CD8-positive, alpha-beta memory T cell (primary cell): Measurements from ENCODE around the gene POMZP3. TPM values are rescaled to one million over a fixed set of nuclear protein-coding genes. Genes with fewer than 3 reads are reported as not detected.
"Not testable (repeated sequence)": the region's sequence is repeated elsewhere in the genome, so short reads cannot be mapped to it uniquely, and the experiment has no call there.

Experiments
- CTCF ChIA-PET: fragments of 350-600 bp; sonication (Branson Sonifier 250); formaldehyde crosslinking; loops from one replicate; lab custom pipeline; 2021; ENCODE audit warnings: antibody characterized with exemption; lab: Charles Lee
- POLR2A ChIA-PET: fragments of 350-600 bp; sonication (Branson Sonifier 250); formaldehyde crosslinking; loops from one replicate; lab custom pipeline; 2021; ENCODE audit warnings: antibody characterized with exemption; lab: Charles Lee
- DNase-seq, 5 donors: peaks; one replicate each; pipeline versions ENCODE4 v3.0.0 to v3.0.0-alpha.2; 2020 to 2022; ENCODE audit warnings: mixed read lengths in 1 of 5
- H3K27ac ChIP-seq: one replicate; pipeline ENCODE4 v1.7.0; 2013; ENCODE audit warnings: low read depth, mild to moderate bottlenecking, low read length, moderate library complexity
- H3K27me3 ChIP-seq: 2 replicates; pipeline ENCODE4 v1.7.0; 2013; ENCODE audit warnings: low read length, mild to moderate bottlenecking; ENCODE audit not compliant: insufficient read depth, poor library complexity, severe bottlenecking
- H3K36me3 ChIP-seq: 2 replicates; pipeline ENCODE4 v1.7.0; 2013; ENCODE audit warnings: mild to moderate bottlenecking, low read length, moderate library complexity; ENCODE audit not compliant: insufficient read depth
- H3K4me1 ChIP-seq: 2 replicates; pipeline ENCODE4 v1.7.0; 2013; ENCODE audit warnings: mild to moderate bottlenecking, low read length, moderate library complexity; ENCODE audit not compliant: insufficient read depth
- H3K4me3 ChIP-seq: 2 replicates; pipeline ENCODE4 v1.7.0; 2013; ENCODE audit warnings: mild to moderate bottlenecking, low read length
- H3K9me3 ChIP-seq: 2 replicates; pipeline ENCODE4 v1.7.0; 2013; ENCODE audit warnings: mild to moderate bottlenecking, low read length
- H3K27ac Mint-ChIP-seq, 8 donors: one replicate each; pipeline ENCODE4 v1.8.0; 2020 to 2021; ENCODE audit warnings: mixed read lengths in 8 of 8, mild to moderate bottlenecking in 6 of 8, inconsistent platforms in 3 of 8, moderate library complexity in 3 of 8
- H3K27me3 Mint-ChIP-seq, 2 donors: one replicate each; pipeline ENCODE4 v1.8.0; 2020 to 2021; ENCODE audit warnings: mixed read lengths in 2 of 2, mild to moderate bottlenecking in 1 of 2, moderate library complexity in 1 of 2
- H3K36me3 Mint-ChIP-seq, 3 donors: one replicate each; pipeline ENCODE4 v1.8.0; 2020 to 2021; ENCODE audit warnings: mixed read lengths in 3 of 3, inconsistent platforms in 1 of 3, mild to moderate bottlenecking in 1 of 3
- H3K4me1 Mint-ChIP-seq, 3 donors: one replicate each; pipeline ENCODE4 v1.8.0; 2020 to 2021; ENCODE audit warnings: mixed read lengths in 3 of 3, inconsistent platforms in 1 of 3, mild to moderate bottlenecking in 1 of 3
- H3K4me3 Mint-ChIP-seq, 7 donors: one replicate each; pipeline ENCODE4 v1.8.0; 2020 to 2021; ENCODE audit warnings: mixed read lengths in 7 of 7, mild to moderate bottlenecking in 6 of 7, moderate library complexity in 4 of 7, inconsistent platforms in 2 of 7
- H3K9me3 Mint-ChIP-seq, 5 donors: one replicate each; pipeline ENCODE4 v1.8.0; 2020 to 2022; ENCODE audit warnings: mixed read lengths in 5 of 5, mild to moderate bottlenecking in 3 of 5, moderate library complexity in 2 of 5, inconsistent platforms in 1 of 5
- polyA plus RNA-seq: library from polyadenylated mRNA; unstranded; fragments of 300-500 nt; fragmentation: Illumina TruSeq; gene quantifications from one replicate; pipeline ENCODE4 v1.2.3, GENCODE V29; 2021
- total RNA-seq, 2 experiments: library from RNA; stranded (reverse); gene quantifications; one replicate each; pipeline ENCODE4 v1.2.3, GENCODE V29; 2021

POMZP3 gene
- 10 to 100 TPM; 19.0 to 19.2 TPM for total RNA-seq
- polyA plus RNA-seq = 10.6 TPM

DNA sequence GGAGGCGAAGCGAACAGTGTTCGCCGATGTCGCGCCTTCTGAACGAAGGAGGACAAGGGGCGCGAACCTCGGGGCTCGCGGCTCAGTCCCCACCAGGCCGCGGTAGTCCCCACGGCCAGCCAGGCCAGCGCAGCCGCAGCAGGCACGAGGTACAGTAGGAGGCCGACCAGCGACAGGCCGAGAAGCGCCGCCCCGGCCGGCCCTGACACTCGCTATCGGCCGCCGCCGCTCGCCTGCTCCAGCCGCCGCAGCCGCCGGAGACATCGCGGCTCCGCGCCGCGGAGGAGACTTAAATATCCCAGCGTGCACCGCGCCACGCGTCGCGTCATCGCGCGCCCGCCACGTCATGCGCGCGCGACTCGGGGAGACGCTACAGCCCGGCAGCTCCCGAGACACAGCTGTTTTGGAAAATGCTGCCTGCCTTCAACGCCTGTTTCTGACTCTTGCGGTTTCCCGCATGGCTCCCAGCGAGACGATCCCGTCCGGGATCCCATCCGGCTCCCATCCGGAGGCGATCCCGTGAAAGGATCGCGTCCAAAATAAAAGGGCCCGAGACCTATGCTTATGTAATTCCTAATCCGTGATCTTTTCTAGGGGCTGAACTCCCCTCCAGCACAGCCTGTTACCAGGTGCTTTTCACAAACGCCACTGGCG, at the start of gene POMZP3:
POMZP3 (minus strand) TSS at position 291 of the 654 bp plus-strand sequence. CDS start 1,215 bp downstream, outside the sequence.
- H3K4me1 Mint-ChIP-seq = peaks cover 5 to 10% (median 6%) of the 10 kb centered on the region in 3 donors

DNA sequence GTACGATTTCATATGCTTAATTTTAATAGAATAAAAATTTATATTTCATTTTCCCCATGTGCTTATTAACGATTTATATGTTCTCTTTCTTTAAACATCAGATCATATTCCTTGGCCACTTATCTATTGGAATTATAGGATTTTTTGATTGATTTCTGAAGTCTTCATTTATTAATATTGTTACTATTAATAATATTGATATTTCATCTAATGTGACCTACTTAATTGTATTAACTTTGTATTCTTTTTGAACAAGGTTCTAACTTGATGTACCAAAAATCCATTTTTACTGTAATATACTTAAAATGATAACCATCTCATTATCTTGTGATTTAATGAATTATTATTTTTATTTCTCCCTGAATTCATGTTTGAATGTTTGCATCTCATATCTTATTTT, 48.7 kb upstream of the POMZP3 start:
- POLR2A ChIA-PET, H3K36me3 Mint-ChIP-seq, H3K9me3 Mint-ChIP-seq, H3K4me3 ChIP-seq, H3K27ac ChIP-seq, CTCF ChIA-PET, DNase-seq, H3K4me3 Mint-ChIP-seq, H3K9me3 ChIP-seq, H3K4me1 ChIP-seq, H3K27me3 ChIP-seq, H3K4me1 Mint-ChIP-seq, H3K27ac Mint-ChIP-seq, H3K36me3 ChIP-seq: not testable (repeated sequence)
- peaks cover 4 to 21% of the 10 kb centered on the region in 2 donors for H3K27me3 Mint-ChIP-seq

More for the DNA sequence above, at the start of gene POMZP3:
- H3K9me3 ChIP-seq, POLR2A ChIA-PET, H3K27me3 Mint-ChIP-seq, H3K27me3 ChIP-seq, H3K36me3 ChIP-seq, CTCF ChIA-PET, H3K9me3 Mint-ChIP-seq, H3K4me1 ChIP-seq: not testable (repeated sequence)
- peaks cover 0 to 16% (median 0%) of the 10 kb centered on the region in 3 donors for H3K36me3 Mint-ChIP-seq
- peak within 1 kb of the TSS; percentile 81 for H3K27ac ChIP-seq
- peak; percentile 11 to 76 (median 62) for DNase-seq
- H3K4me3 ChIP-seq = peak within 1 kb of the TSS; percentile 64
- H3K4me3 Mint-ChIP-seq = peak within 1 kb of the TSS; percentile 91 to 96 (median 94)
- H3K27ac Mint-ChIP-seq = peak within 1 kb of the TSS; percentile 93 to 100 (median 98)

DNA sequence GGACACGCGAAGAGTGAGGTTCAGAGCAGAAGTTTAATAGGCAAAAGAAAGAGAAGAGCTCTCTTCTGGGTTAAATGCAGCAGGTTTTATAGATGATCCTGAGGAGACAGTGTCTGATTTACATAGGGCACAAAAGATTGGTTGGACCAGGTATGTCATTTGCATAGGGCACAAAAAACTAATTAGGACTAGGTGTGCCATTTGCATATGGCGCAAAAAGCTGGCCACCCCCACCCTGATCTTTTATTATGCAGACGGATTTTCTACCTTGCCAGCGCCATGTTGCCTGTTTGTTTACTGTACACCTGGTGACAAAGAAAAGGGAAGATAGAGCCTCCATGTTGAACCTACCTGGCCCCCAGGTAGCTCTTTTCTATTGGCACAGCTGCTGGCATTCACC, 46.3 kb upstream of the POMZP3 start:
- H3K27me3 ChIP-seq, DNase-seq, CTCF ChIA-PET, H3K4me3 Mint-ChIP-seq, H3K27ac ChIP-seq, H3K4me1 ChIP-seq, H3K27ac Mint-ChIP-seq, H3K9me3 Mint-ChIP-seq, H3K4me3 ChIP-seq, H3K36me3 ChIP-seq, H3K4me1 Mint-ChIP-seq, H3K9me3 ChIP-seq, H3K36me3 Mint-ChIP-seq, POLR2A ChIA-PET: not testable (repeated sequence)
- peaks cover 4 to 12% of the 10 kb centered on the region in 2 donors for H3K27me3 Mint-ChIP-seq

DNA sequence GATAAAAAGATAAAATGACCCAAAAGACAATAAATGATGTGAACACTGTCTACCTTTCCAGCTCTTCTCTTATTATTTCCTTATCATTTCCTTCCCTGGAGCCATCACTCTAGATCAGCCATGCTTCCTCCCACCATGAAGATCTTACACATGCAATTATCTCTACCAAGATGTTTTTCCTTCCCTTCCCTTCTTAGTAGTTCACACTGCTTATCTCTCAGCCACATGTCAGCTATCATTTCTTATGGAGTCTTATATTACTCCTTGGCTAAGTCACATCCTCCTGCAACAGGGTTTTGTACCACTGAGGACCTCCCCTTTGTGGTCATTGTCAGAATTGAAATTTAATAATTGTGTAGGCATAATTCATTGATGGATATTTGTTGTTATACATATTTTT, 32.1 kb upstream of the POMZP3 start:
- H3K36me3 Mint-ChIP-seq, H3K4me1 Mint-ChIP-seq, DNase-seq, H3K4me1 ChIP-seq, H3K27me3 Mint-ChIP-seq, H3K27ac ChIP-seq, H3K9me3 Mint-ChIP-seq, POLR2A ChIA-PET, H3K27me3 ChIP-seq, H3K4me3 Mint-ChIP-seq, H3K36me3 ChIP-seq, CTCF ChIA-PET, H3K4me3 ChIP-seq, H3K9me3 ChIP-seq: not testable (repeated sequence)
- H3K27ac Mint-ChIP-seq = peak overlapping the region in 2 of 8 donors; percentile 1 to 39

- H3K9me3 Mint-ChIP-seq, POLR2A ChIA-PET, H3K27me3 Mint-ChIP-seq, H3K9me3 ChIP-seq, H3K36me3 ChIP-seq, H3K27ac Mint-ChIP-seq, H3K4me1 Mint-ChIP-seq, DNase-seq, H3K36me3 Mint-ChIP-seq, H3K4me3 ChIP-seq, H3K4me3 Mint-ChIP-seq, CTCF ChIA-PET, H3K27ac ChIP-seq, H3K27me3 ChIP-seq, H3K4me1 ChIP-seq: not testable (repeated sequence)
Observed at GRCh38 chr7:76656425-76656824, 29.3 kb upstream of the POMZP3 start.

- H3K27me3 Mint-ChIP-seq, H3K27me3 ChIP-seq, DNase-seq, H3K27ac Mint-ChIP-seq, H3K4me1 Mint-ChIP-seq, H3K9me3 Mint-ChIP-seq, H3K4me1 ChIP-seq, H3K4me3 ChIP-seq, H3K36me3 Mint-ChIP-seq, POLR2A ChIA-PET, H3K27ac ChIP-seq, CTCF ChIA-PET, H3K4me3 Mint-ChIP-seq, H3K36me3 ChIP-seq, H3K9me3 ChIP-seq: not testable (repeated sequence)
Observed at GRCh38 chr7:76642620-76643019, 15.5 kb upstream of the POMZP3 start.

GRCh38 chr7:76637061-76637691, 10.1 kb upstream of the POMZP3 start:
- H3K9me3 Mint-ChIP-seq, H3K4me3 Mint-ChIP-seq, H3K4me1 ChIP-seq, H3K27me3 Mint-ChIP-seq, H3K27ac Mint-ChIP-seq, H3K36me3 ChIP-seq, H3K4me3 ChIP-seq, H3K9me3 ChIP-seq, H3K27ac ChIP-seq, H3K4me1 Mint-ChIP-seq, POLR2A ChIA-PET, CTCF ChIA-PET, H3K27me3 ChIP-seq, H3K36me3 Mint-ChIP-seq, DNase-seq: not testable (repeated sequence)

GRCh38 chr7:76626581-76626980, 498 bp downstream of the POMZP3 start:
- H3K36me3 ChIP-seq, H3K27ac ChIP-seq, H3K27me3 ChIP-seq, H3K4me3 ChIP-seq, CTCF ChIA-PET, H3K4me1 ChIP-seq, H3K27me3 Mint-ChIP-seq, H3K9me3 Mint-ChIP-seq, POLR2A ChIA-PET, H3K9me3 ChIP-seq: not testable (repeated sequence)
- Mint-ChIP-seq H3K4me1 (peaks cover 5 to 10% (median 6%) of the 10 kb centered on the region in 3 donors), H3K27ac (peak overlapping the region; percentile 68 to 95 (median 90)), H3K36me3 (peaks cover 0 to 16% (median 0%) of the 10 kb centered on the region in 3 donors), H3K4me3 (peak overlapping the region; percentile 83 to 90 (median 87))
- peak; percentile 13 to 51 (median 17) for DNase-seq
